DMS53 treated with DMSO at 0.1 percent for 48 hours (cell line): ENCODE measurements around the gene DGKD.

Experiments
- DNase-seq: peaks from one replicate; lab custom pipeline; 2025; ENCODE audit not compliant: unreplicated experiment; lab: John Stamatoyannopoulos, UW

The DGKD gene

DNA sequence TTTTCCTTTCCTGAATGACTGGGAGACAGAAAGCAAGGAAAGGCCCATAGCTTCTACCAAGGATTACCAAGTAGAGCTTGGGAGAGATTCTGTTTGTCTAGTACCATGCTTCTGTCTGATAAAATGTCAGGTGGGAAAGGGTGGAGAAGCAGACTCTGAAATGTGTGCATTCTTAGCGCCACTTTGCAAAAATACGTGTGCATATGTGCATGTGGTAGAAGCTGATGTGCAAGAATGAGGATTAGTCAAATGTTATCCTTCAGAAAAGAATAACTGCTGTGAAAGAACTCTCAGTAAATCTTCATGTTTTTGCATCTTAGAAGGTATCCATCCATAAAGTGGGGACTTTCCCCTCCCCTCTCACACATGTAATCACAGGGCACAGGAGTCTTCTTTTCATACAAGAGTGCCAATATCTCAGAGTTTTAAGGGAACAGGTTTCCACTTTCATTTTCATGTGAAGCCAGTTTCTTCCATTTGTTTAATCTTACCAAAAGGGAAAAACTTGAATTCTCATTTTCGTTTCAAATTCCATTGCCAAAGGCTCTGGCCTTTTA lies 15.4 kb upstream of the DGKD start:
- DNase-seq, result no peak

DNA sequence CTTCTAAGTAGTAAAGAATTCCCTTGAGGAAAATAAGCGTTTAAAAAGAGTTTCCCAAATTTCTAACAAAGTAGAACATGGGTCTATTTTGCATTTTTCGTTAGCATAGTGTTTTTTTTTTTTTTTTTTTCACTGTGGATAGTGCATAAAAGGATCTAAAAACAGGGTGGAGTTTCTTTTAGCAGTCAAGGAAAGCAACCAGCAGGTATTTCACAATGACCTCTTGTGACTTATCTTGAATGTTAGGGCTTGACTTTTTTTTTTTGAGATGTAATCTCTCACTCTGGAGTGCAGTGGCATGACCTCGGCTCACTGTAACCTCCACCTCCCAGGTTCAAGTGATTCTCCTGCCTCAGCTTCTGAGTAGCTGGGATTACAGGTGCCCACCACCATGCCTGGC lies 14.9 kb upstream of the DGKD start:
- no peak for DNase-seq

DNA sequence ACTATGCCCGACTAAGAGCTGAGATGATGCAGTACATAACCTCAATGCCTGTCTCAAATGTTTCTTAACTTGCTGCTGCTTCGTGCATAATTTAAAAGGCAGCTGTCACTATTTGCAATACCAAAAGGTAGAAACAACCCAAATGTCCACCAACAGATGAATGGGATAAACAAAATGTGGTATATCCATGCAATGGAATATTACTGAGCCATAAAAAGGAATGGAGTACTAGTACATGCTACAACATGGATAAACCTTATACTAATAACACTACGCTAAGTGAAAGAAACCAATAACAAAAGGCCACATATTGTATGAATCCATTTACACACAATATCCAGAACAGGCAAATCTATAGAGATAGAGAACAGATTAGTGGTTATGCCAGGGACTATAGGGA lies 13.0 kb upstream of the DGKD start:
- DNase-seq, result no peak

- no peak for DNase-seq
Observed at GRCh38 chr2:233342301-233342700, 12.0 kb upstream of the DGKD start.

DNA sequence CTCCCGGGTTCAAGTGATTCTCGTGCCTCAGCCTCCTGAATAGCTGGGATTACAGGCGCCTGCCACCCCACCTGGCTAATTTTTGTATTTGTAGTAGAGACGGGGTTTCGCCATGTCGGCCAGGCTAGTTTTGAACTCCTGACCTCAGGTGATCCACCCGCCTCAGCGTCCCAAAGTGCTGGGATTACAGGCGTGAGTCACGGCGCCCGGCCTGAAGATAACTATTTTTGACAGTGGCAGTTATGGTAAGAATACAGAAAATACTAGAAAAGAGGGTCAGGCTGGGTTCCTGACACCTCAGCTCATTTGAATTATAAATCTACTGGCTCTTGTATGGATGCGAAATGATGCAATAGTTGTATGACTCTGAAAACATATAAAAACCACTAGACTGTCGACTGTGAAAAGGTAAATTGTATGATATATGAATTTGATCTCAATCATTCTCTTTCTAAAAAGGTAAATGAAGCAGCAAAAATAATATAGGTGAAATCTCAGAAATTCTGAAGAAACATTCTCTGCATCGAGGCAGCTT lies 11.1 kb upstream of the DGKD start:
- no peak for DNase-seq

DNA sequence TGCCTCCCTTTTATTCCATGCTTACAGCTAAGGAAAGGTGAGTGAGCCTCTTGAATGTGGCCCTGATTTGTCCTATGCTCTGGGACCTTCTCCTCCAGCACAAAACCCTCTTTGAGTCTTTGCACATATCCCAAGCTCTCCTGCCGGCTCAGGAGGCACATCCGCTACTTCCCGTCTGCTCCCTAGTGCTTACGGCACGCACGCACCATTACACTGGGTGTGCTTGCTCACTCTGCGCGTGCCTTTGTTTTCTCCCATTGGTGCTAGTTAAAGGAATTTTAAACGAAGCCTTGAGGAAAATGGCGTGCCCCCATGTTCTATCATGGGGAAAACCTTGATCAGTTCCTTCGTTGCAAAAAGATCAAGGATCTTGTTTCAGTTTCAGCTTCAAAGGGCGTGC lies 7.9 kb upstream of the DGKD start:
- DNase-seq, result no peak

DNA sequence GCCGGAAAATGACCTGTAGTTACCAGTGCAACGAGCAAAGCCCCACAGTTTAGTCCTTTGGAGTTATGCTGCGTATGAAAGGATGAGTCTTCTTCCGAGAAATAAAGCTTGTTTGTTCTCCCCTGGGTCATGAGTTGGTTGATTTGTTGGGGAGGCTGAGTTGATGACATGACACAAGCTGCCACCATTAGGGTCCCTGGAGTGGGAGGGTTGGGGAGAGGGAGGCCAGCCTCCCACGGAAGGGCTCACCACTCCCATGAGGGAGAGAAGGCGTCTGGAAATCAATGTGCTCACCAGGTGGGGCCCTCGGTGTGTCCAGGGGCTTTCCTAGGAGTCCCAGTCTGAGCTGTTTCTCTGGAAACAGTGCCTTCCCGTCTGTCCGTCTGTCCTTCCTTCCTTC lies 7.4 kb upstream of the DGKD start:
- no peak for DNase-seq

- no peak for DNase-seq
Observed at GRCh38 chr2:233349005-233349998, 5.0 kb upstream of the DGKD start.

DNA sequence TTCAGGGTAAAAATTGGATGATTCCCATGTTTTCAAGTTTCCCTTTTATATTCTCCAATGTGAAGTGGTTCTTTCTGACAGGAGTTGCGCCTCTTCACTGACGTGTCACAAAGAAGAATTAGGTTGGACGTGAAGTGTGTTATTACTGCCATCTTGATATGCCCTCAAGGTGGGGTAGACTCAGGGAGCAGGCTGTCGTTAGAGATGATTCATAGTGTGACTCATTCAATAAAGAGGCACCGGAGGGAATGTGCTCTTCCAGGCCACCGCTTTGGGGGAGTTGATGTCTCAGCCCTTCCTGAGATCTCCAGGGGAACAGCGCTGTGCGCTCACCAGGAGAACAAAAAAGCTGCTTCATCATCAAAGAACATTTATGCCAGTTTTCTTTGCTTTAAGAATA lies 3.6 kb upstream of the DGKD start:
- DNase-seq, result peak; percentile 77

DNA sequence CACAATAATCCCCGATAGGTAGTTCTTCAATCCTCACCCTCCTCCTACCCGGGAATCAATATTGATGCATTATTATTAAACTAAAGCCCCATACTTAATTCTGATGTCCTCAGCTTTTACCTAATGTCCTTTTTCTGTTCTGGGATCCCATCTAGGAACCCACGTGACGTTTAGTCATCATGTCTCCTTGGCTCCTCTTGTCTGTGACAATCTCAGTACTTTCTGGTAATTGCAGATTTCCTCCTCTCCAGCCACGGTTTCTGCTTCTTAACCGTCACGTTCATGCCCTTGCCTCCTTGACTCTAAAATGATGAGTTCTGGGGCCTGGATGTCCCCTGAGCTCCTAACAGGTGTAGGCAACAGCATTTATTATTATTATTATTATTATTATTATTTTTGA lies 2.9 kb upstream of the DGKD start:
- no peak for DNase-seq

- no peak for DNase-seq
Observed at GRCh38 chr2:233352141-233352842, 2.0 kb upstream of the DGKD start.

GRCh38 chr2:233353101-233353768 lies 1.1 kb upstream of the DGKD start:
- DNase-seq, result no peak

DNA sequence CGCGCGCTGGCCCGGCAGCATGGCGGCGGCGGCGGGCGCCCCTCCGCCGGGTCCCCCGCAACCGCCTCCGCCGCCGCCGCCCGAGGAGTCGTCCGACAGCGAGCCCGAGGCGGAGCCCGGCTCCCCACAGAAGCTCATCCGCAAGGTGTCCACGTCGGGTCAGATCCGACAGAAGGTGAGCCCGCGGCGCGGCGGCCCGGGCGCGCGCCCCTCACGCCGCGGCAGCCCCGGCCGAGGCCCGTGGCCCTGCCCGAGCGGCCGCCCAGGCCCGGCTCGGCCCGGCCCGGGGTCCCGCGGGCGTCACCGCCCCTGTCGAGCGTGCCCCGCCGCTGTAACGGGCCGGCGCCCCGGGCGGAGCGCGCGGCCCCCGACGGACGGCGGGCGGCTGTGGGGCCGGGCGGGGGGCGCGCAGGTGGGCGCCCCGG lies 218 bp downstream of the DGKD start:
- no peak for DNase-seq

DNA sequence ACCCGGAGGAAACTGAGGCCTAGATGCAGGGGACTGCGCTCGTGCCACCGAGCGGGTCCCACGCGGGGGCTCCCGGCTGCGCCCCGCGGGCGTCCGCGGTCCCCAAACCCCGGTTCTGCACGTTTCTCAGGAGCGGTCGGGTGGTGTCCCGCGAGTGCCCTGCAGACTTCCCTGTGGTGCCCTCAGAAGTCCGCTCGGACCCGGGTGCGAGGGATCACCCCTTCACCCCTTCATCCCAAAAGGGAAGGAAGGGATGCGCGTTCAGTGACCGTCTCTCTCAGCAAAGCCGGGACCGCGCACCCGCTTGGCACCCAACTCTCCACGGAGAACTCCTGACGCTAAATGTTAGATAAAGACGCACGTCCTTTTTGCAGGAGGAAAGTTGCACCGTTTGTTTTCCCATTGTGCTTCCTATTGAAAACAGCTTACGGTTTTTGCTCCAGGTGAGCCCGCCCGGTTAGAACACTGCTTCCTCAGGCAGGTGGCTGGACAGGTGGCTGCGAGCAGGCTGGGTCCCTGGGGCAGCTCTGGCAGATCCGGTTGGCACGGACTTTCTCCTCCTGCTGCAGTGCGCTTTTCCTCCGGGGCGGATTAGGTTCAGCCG lies 779 bp downstream of the DGKD start:
- DNase-seq, result peak; percentile 19

- DNase-seq, result no peak
Observed at GRCh38 chr2:233355916-233356315, 1.6 kb downstream of the DGKD start.

DNA sequence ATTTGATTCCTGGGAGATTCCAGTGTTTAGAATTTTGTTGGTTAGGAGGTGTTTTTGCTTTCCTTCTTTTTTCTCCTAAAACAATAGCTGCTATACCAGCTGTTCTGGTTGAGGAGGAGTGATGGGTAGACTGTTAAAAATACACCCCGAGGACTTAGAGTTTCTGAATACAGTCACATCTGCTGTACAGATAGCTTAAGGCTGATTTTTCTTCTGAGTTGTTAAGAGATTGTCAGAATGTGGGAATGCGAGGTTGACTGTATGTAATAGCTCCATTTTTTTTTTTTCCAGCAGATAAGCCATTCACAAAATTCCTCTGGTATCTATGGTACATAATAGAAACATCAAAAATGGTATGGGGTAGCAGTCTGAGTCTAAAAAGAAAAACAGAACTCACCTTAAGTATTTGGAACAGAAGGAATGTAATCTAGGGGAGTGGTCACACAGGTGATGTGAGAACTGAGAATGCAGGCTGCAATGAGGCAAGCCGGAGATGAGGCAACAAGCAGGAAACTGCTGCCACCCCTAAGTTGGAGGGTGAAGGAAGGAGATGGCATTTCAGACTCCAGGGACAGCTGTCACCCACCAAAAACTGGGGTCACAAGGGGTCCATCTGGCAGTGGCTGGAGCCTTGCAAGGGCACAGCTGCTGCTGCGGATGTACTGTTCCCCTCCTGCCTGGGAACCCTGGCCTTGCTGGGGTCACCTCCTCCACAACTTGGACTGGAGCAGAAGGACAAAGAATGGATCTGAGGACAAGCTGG lies 2.4 kb downstream of the DGKD start:
- no peak for DNase-seq

DNA sequence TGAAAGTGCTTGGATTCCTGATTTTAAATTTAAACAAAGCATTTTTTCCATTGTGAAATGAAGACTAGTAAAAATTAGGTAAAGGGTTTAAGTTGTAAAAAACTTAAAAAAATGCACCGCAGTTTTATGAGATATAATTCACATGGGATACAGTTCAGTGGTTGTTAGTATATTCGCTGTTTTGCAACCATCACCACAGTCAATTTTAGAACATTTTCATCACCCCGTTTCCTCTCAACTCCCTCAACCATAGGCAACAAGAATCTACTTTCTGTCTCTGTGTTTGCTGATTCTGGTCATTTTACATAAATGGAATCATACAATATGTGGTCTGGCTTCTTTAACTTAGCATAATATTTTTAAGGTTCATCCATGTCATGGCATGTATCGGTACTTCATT lies 4.0 kb downstream of the DGKD start:
- no peak for DNase-seq

DNA sequence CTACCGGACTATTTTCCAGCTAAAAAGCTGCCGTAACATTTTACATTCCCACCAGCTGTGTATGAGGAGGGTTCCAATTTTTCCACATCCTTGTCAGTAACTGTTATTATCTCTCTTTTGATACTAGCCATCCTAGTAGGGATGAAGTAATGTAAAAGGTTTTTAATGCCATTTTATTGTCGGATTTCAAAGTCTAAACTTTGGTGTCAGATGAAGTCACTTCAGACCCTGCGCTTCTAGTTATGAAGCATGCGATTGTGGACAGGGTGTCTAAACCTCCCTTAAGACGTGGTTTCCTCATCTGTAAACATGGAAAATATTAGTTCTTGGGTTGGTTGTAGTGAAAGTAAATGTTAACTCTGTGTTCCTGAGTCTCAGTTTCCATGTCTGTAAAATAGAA lies 4.7 kb downstream of the DGKD start:
- no peak for DNase-seq

DNA sequence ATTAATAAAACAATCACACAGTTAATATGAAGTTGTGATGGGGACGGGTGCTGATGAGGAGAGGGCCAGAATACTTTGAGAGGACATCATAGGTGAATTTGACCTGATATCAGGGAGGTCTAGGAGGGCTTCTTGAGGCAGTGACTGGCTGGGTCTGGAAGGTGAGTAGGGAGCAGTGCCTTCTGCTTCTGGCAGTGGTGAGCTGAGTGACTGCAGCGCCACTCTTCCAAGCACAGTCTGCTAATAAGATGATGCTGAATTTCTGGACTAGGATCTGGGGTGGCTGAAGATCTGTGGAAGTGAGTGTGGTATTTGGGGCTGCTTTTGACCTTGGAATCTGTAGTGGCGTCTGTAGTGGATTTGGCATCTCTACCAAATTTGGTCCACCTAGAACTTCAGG lies 5.5 kb downstream of the DGKD start:
- no peak for DNase-seq

GRCh38 chr2:233360771-233361176 lies 6.5 kb downstream of the DGKD start:
- DNase-seq, result no peak
